Endothelial cell of umbilical vein (primary cell): ENCODE measurements around the gene SUGP1. TPM values are rescaled to one million over a fixed set of nuclear protein-coding genes. Genes with fewer than 3 reads are reported as not detected.

ENCODE experiments used
- BruUV-seq: library from RNA; stranded (reverse); fragments of 400-500 nt; replicated peaks from 2 replicates; lab custom pipeline; 2021; lab: Mats Ljungman, UMichigan
- CTCF ChIA-PET: fragments of 300-600, 350-600 bp; sonication (Branson Sonifier 250); formaldehyde crosslinking; loops from one replicate; lab custom pipeline; 2021; ENCODE audit warnings: antibody characterized with exemption, inconsistent platforms; lab: Charles Lee
- POLR2A ChIA-PET: fragments of 300-600, 350-600 bp; sonication (Branson Sonifier 250); formaldehyde crosslinking; loops from one replicate; lab custom pipeline; 2021; ENCODE audit warnings: antibody characterized with exemption, inconsistent platforms; lab: Charles Lee
- DNase-seq: peaks from one replicate; pipeline ENCODE4 v3.0.0-alpha.2; 2011; ENCODE audit warnings: low read depth, low spot score
- FAIRE-seq: peaks from 2 replicates; lab custom pipeline; 2011; peaks lifted over from hg19 to GRCh38; lab: Jason Lieb, UNC
- H2AFZ ChIP-seq: 2 replicates; pipeline ENCODE4 v1.6.0; 2012; ENCODE audit warnings: low read depth, low read length, control low read depth, inconsistent platforms
- H3K27ac ChIP-seq: 2 replicates; pipeline ENCODE4 v1.5.1; 2011; ENCODE audit warnings: low read depth, mild to moderate bottlenecking, control low read depth, low read length, moderate library complexity; ENCODE audit not compliant: insufficient read depth
- H3K27me3 ChIP-seq, 2 experiments: 2 replicates each; pipeline versions ENCODE4 v1.6.0 to v1.6.1; 2011; ENCODE audit warnings: low read length in 2 of 2, mixed read lengths in 1 of 2; ENCODE audit not compliant: control insufficient read depth in 2 of 2, insufficient read depth in 2 of 2
- H3K36me3 ChIP-seq, 2 experiments: 2 replicates in 1 of 2; 3 replicates in 1 of 2; pipeline ENCODE4 v1.5.1; 2011; ENCODE audit warnings: low read length in 2 of 2, mild to moderate bottlenecking in 1 of 2, moderate library complexity in 1 of 2; ENCODE audit not compliant: control insufficient read depth in 2 of 2, insufficient read depth in 2 of 2; ENCODE audit errors: extremely low read depth in 1 of 2
- H3K4me1 ChIP-seq: 3 replicates; pipeline ENCODE4 v1.5.1; 2011; ENCODE audit warnings: mild to moderate bottlenecking, low read length; ENCODE audit not compliant: control insufficient read depth, insufficient read depth; ENCODE audit errors: extremely low read depth
- H3K4me2 ChIP-seq: 2 replicates; pipeline ENCODE4 v1.6.1; 2011; ENCODE audit warnings: low read length, control low read depth, mixed read lengths; ENCODE audit not compliant: insufficient read depth
- H3K4me3 ChIP-seq, 3 experiments: fragments of 200-600 bp in 1 of 3; sonication (generic), shearing (Covaris generic) in 1 of 3; replicated peaks in 1 of 3; 2 replicates each; pipeline ENCODE4 v1.5.1; 2011 to 2016; ENCODE audit warnings: control low read depth in 3 of 3, low read length in 3 of 3, mild to moderate bottlenecking in 2 of 3, inconsistent platforms in 1 of 3, low read depth in 1 of 3, moderate library complexity in 1 of 3; ENCODE audit not compliant: insufficient read depth in 1 of 3
- H3K79me2 ChIP-seq: 2 replicates; pipeline ENCODE4 v1.6.0; 2012; ENCODE audit warnings: low read length, inconsistent platforms; ENCODE audit not compliant: control insufficient read depth, insufficient read depth
- H3K9ac ChIP-seq: replicated peaks from 2 replicates; pipeline ENCODE3; 2011; ENCODE audit warnings: low read length, control low read depth; ENCODE audit not compliant: insufficient read depth; ENCODE audit errors: extremely low read depth
- H3K9me1 ChIP-seq: replicated peaks from 3 replicates; pipeline ENCODE4 v1.6.0; 2011; ENCODE audit warnings: mild to moderate bottlenecking, low read length; ENCODE audit not compliant: control insufficient read depth, insufficient read depth; ENCODE audit errors: extremely low read depth
- H3K9me3 ChIP-seq: replicated peaks from 2 replicates; pipeline ENCODE4 v1.5.1; 2012; ENCODE audit warnings: low read length, inconsistent platforms; ENCODE audit not compliant: control insufficient read depth, insufficient read depth
- H4K20me1 ChIP-seq: replicated peaks from 2 replicates; pipeline ENCODE3; 2011; ENCODE audit warnings: mild to moderate bottlenecking, low read length; ENCODE audit not compliant: control insufficient read depth, insufficient read depth; ENCODE audit errors: extremely low read depth
- EZH2 ChIP-seq: IDR thresholded peaks from 2 replicates; pipeline ENCODE4 v1.6.1; 2012; ENCODE audit warnings: borderline replicate concordance, low read depth, mild to moderate bottlenecking, moderate library complexity, low read length, inconsistent platforms; ENCODE audit not compliant: severe bottlenecking
- FOS ChIP-seq: IDR thresholded peaks from 2 replicates; pipeline ENCODE4 v1.6.1; 2011; ENCODE audit warnings: mild to moderate bottlenecking, low read length, moderate library complexity, borderline replicate concordance; ENCODE audit not compliant: insufficient read depth
- GATA2 ChIP-seq: IDR thresholded peaks from 2 replicates; pipeline ENCODE4 v1.7.0; 2011; ENCODE audit warnings: low read depth, mild to moderate bottlenecking, moderate library complexity, mixed read lengths, low read length; ENCODE audit not compliant: insufficient read length, insufficient read depth
- JUN ChIP-seq: IDR thresholded peaks from 2 replicates; pipeline ENCODE4 v1.6.1; 2011; ENCODE audit warnings: borderline replicate concordance, low read depth; ENCODE audit not compliant: insufficient read length, insufficient read depth
- MAX ChIP-seq: IDR thresholded peaks from 2 replicates; pipeline ENCODE4 v1.6.1; 2011; ENCODE audit not compliant: insufficient read depth, insufficient read length
- MYC ChIP-seq: IDR thresholded peaks from one replicate; pipeline ENCODE4 v1.6.1; 2011; ENCODE audit warnings: mild to moderate bottlenecking, low read depth, low read length
- POLR2A ChIP-seq: IDR thresholded peaks from 2 replicates; pipeline ENCODE4 v1.6.1; 2012; ENCODE audit warnings: low read depth, mild to moderate bottlenecking, control low read depth, low read length
- POLR2AphosphoS5 ChIP-seq: IDR thresholded peaks from 2 replicates; pipeline ENCODE4 v1.6.1; 2012; ENCODE audit warnings: low read depth, mild to moderate bottlenecking, control low read depth, low read length, moderate library complexity; ENCODE audit not compliant: insufficient read depth
- dilution Hi-C: fragments of 300-500 bp; cut with MboI; formaldehyde crosslinking; loops from one replicate; pipeline ENCODE4 v1.15.0; 2019; ENCODE audit warnings: low sequenced_read_pairs; ENCODE audit not compliant: extremely low pct_ligation_motif_present
- intact Hi-C: fragments of 100-400 bp; cut with micrococcal nuclease; formaldehyde crosslinking; loops from one replicate; pipeline ENCODE4 v1.10.0; 2022
- polyA plus RNA-seq, 4 experiments: library from polyadenylated mRNA; depleted of rRNA in 3 of 4; stranded (reverse) in 3 of 4; unstranded in 1 of 4; fragments of >200 nt; gene quantifications; 2 replicates each; pipeline versions ENCODE4 v1.2.1 to v1.2.3, GENCODE V29; 2011 to 2012; ENCODE audit warnings: missing spikeins in 1 of 4
- total RNA-seq: library from RNA; stranded (reverse); gene quantifications from 2 replicates; pipeline ENCODE4 v1.2.3, GENCODE V29; 2021
- TF ChIP-seq, protein P1 (sequence below), 2 donors: IDR thresholded peaks; 1 replicate in 1 of 2; 2 replicates in 1 of 2; pipeline ENCODE4 v1.5.1; 2011; ENCODE audit warnings: low read length in 2 of 2, mild to moderate bottlenecking in 2 of 2, moderate library complexity in 2 of 2, control low read depth in 1 of 2, inconsistent platforms in 1 of 2, low read depth in 1 of 2; ENCODE audit not compliant: insufficient read depth in 1 of 2; ENCODE audit errors: extremely low read depth in 1 of 2

The SUGP1 gene
- total and polyA plus RNA-seq, 2 donors (not counting 3 experiments of a cell fraction or from before 2014, with no cell fraction given) = 41.0 to 64.7 TPM

DNA sequence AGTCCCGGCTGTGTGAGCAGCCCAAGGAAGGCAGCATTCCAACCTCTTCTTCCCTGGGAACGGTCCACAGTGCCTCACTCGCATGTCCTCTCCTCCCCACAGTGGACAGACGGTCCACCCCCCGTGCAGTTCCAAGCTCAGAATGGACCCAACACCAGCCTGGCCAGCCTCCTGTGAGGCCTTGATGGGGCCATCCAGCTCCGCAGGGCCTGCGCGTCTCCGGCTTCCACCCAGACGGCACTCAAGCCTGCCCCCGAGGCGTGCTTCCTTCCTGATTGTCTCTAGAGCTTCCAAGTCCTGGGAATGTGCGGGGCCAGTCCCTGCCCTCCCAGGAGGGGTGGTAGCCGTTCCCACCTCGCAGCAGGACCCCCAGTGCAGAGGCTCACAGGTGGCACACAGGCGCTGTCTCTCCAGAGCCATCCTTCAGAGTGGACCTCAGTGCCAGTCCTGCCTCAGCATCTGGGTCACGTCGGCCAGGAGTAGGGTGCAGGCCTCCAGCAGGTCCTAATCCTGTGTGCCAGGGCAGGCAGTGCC lies 35.4 kb upstream of the SUGP1 start:
- peaks cover 5 to 47% of the 10 kb centered on the region in 2 experiments for H3K36me3 ChIP-seq
- BruUV-seq = no TSS peak
- dilution Hi-C loops = no loop called here

More for the DNA sequence above, 35.4 kb upstream of the SUGP1 start:
- DNase-seq = no peak
- Histone ChIP-seq H3K4me2 (no peak overlapping the region), H4K20me1 (no peaks in the 10 kb centered on the region), H3K27me3 (no peaks in the 10 kb centered on the region), H2AFZ (no peak overlapping the region), H3K27ac (no peak overlapping the region), H3K4me3 (no peak overlapping the region), H3K9me3 (no peaks in the 10 kb centered on the region), H3K4me1 (no peaks in the 10 kb centered on the region), H3K9me1 (no peaks in the 10 kb centered on the region), H3K79me2 (no peaks in the 10 kb centered on the region), H3K9ac (no peak overlapping the region)
- TF ChIP-seq GATA2 (no peak), POLR2AphosphoS5 (no peak), EZH2 (no peak), POLR2A (no peak), MAX (no peak), FOS (no peak), JUN (no peak), MYC (no peak)
- TF ChIP-seq, protein P1, sequence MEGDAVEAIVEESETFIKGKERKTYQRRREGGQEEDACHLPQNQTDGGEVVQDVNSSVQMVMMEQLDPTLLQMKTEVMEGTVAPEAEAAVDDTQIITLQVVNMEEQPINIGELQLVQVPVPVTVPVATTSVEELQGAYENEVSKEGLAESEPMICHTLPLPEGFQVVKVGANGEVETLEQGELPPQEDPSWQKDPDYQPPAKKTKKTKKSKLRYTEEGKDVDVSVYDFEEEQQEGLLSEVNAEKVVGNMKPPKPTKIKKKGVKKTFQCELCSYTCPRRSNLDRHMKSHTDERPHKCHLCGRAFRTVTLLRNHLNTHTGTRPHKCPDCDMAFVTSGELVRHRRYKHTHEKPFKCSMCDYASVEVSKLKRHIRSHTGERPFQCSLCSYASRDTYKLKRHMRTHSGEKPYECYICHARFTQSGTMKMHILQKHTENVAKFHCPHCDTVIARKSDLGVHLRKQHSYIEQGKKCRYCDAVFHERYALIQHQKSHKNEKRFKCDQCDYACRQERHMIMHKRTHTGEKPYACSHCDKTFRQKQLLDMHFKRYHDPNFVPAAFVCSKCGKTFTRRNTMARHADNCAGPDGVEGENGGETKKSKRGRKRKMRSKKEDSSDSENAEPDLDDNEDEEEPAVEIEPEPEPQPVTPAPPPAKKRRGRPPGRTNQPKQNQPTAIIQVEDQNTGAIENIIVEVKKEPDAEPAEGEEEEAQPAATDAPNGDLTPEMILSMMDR (IDR thresholded peaks at IDR 0.05; ENCODE audit: extremely low read depth in 1 of 2, insufficient read depth in 1 of 2, low read depth in 1 of 2, low read length in 2 of 2) = no peak
- FAIRE-seq = no peak
- CTCF ChIA-PET = interaction anchor here (1.1 to 8.4 kb wide), 2 partner anchors 13 to 135 kb away, joined by 4 to 51 read pairs; no protein-coding TSS in a partner anchor
- intact Hi-C loops = no loop called here
- POLR2A ChIA-PET = no interaction called here
